ENCODE results near the gene PSG1.
"Not testable (repeated sequence)": the region's sequence is repeated elsewhere in the genome, so short reads cannot be mapped to it uniquely, and the experiment has no call there.

PSG1 gene

GRCh38 chr19:42880621-42881020, 1.1 kb upstream of the PSG1 start:
- not testable (repeated sequence) for DNase-seq

GRCh38 chr19:42876596-42876995, 2.9 kb downstream of the PSG1 start:
- not testable (repeated sequence) for DNase-seq

DNA sequence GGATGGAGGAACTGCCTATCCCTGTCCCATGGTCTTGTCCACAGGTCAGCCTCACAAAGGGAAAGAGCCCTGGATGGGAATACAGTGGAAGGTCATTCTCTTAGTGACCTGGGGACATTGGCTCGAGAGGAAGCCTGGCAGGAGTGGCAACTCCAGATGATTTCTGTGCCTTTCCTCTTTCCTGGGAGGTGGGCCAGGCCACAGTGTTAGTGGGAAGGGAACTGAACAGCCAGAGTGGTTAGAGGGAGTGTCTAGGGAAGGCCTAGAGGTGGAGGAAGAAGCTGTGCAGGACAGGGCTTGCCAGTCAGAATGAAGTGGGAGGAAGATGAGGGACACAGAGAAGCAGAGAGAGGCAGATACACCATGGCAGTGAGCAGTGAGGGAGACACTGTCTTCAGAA, 3.6 kb downstream of the PSG1 start:
- not testable (repeated sequence) for DNase-seq

- peak in 1 of 14 donors; percentile 11 for DNase-seq
Measured at GRCh38 chr19:42874901-42875813, 4.4 kb downstream of the PSG1 start.

GRCh38 chr19:42874136-42874535, 5.4 kb downstream of the PSG1 start:
- DNase-seq: not testable (repeated sequence)

GRCh38 chr19:42872608-42873007, 6.9 kb downstream of the PSG1 start:
- DNase-seq: no peak

DNA sequence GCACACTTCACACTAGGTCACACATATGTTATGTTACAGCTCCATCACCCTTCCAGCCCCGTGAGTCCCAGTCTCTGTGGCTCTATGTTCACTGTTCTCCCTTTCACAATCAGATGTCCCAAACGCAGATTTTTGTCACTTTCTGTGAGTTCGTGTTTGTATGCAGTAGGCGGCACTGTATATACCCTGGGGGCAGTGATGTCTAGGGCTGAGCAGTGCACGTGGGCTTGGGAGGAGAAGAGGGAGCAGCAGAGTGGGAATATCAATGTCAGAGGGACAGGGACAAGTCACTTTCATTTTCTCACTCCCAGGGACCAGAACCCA, 22.0 kb downstream of the PSG1 start:
- DNase-seq: no peak

GRCh38 chr19:42856866-42857543, 22.5 kb downstream of the PSG1 start:
- peak in 5 of 14 donors; percentile 13 to 59 (median 36) for DNase-seq

GRCh38 chr19:42854745-42855144, 24.8 kb downstream of the PSG1 start:
- not testable (repeated sequence) for DNase-seq

GRCh38 chr19:42853231-42853630, 26.3 kb downstream of the PSG1 start:
- not testable (repeated sequence) for DNase-seq

DNA sequence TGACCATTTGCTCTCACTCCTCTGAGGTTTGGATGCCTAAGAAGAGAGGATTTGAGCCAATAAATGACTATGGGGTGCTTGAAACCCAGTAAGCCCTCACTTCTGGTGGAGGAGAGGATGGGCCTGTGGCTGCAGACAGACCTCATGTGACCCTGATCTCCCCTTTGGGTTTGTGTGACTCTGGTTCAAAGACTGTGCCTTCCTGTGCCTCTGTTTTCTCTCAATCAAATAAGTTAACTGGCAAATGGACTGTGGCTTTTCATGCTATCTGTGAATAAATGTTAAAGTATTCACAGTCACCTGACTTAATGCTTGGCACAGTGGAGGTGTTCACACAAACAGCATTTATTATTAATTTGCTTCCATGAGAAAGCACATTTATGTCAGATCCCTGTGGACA, 26.7 kb downstream of the PSG1 start:
- DNase-seq: not testable (repeated sequence)

GRCh38 chr19:42851718-42852280, 27.7 kb downstream of the PSG1 start:
- not testable (repeated sequence) for DNase-seq

DNA sequence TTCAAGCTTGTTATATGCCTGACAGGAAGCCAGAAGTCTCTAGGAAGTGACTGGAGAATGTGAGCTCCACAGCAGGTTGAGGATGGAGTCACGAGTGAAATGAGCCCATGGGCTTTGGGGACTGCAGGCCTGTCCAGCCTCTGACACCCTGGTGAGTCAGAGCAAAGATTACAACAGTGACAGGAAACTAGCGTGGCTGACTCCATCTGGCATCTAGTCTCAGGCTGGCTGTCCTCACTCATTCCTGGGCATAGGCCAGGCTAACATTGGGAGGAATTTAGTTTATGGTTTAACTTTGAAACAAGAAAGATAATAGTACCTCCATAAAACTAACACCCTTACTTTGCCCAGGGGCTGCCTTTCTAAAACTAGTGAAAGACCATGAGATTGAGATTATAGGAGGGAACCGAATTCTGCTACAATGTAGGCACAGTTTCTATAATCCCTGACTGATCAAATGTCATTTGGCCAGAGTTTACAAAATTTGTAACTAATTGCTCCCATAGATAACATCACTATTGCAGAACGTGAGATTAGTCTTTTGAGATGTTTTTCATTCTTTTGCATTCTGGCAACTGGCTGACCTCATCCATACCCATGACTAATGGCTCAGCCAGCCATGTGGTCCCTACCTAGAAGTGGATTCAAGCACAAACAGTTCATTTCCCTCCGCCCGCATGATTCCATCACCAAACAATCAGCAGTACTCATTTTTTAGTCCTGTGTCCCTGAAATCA, 28.4 kb downstream of the PSG1 start:
- DNase-seq: peak in 3 of 14 donors; percentile 25 to 35 (median 29)

- DNase-seq: no peak
Measured at GRCh38 chr19:42846597-42846996, 32.9 kb downstream of the PSG1 start.

DNA sequence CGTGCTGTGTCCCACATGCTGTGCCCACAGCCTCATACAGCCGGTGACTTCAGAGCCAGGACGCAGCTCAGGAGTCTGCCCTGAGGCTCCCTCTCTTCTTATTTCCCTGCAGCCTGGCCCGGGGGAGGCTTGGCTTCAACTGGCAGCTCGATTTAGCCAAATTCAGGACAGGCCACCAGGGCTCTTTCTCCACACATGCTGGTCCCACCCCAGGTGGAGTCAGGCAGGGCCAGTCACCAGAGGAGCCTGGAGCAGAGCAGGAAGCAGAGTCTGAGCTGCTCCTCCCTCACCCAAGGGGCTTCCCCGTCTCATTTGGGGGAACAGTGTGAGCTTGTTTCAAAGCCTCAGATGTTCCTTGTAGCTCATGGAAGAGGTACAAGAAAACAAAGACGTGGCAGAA, 35.9 kb downstream of the PSG1 start:
- not testable (repeated sequence) for DNase-seq

- not testable (repeated sequence) for DNase-seq
Measured at GRCh38 chr19:42832746-42833442, 46.6 kb downstream of the PSG1 start.

GRCh38 chr19:42832023-42832680, 47.4 kb downstream of the PSG1 start:
- DNase-seq: not testable (repeated sequence)

GRCh38 chr19:42831221-42832019, 48.1 kb downstream of the PSG1 start:
- DNase-seq: peak in 1 of 14 donors; percentile 44

GRCh38 chr19:42821306-42821977, 58.1 kb downstream of the PSG1 start:
- DNase-seq: peak in 4 of 14 donors; percentile 2 to 29 (median 3)
